ENCODE results near the gene NPY1R. TPM values are rescaled to one million over a fixed set of nuclear protein-coding genes. Genes with fewer than 3 reads are reported as not detected.

The NPY1R gene
- total RNA-seq: 10 to 100 TPM; 29.7 to 88.7 (median 48.8) TPM

DNA sequence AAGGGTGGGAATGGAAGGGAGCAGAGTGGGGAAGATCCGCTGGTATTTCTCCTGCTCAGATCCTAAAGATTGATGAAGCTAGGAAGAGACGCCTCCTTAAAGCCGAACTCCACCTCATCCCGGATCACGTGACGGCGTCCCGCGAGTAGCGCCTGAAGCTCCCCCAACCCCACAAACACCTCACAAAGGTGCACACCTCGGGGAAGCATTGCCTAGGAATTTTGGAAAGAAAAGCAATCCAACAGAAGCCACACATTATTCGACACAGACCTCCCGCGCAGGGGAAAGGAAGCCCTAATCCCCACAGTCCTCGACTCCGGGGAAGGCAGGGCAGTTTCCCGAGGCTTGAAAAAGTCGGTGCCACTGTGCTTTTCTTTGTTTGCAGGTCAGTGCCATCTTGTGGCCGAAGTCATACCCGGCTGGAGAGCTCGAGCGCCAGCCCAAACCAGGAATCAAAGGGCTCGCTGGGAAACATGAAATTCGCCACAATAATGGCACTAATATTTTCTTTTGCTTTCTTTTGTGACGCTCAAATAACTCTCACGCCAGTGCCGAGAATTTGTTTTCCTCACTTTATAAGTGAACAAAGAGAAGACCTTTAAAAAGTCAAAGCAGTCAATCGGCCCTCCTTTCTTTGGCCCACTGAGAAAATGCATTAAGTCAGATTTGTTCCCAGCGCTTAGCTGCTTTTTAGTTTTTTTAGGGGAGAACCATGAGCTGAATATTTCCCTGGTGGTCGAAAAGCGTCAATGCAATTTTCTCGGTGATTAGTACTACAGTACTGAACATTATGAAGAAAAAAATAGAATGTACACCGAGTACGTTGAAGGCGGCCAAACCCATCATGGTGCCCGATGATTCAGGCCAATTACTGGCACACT, at the start of gene NPY1R:
NPY1R (minus strand) TSS at position 71 of the 881 bp plus-strand sequence. CDS start 6,042 bp downstream, outside the sequence.
- TF ChIP-seq CTCF (IDR thresholded peaks at IDR 0.05; ENCODE audit: low read depth): no peak

- TF ChIP-seq CTCF (IDR thresholded peaks at IDR 0.05; ENCODE audit: low read depth): no peak
These were observed 48.3 kb upstream of the NPY1R start for GRCh38 chr4:163380703-163381102.

DNA sequence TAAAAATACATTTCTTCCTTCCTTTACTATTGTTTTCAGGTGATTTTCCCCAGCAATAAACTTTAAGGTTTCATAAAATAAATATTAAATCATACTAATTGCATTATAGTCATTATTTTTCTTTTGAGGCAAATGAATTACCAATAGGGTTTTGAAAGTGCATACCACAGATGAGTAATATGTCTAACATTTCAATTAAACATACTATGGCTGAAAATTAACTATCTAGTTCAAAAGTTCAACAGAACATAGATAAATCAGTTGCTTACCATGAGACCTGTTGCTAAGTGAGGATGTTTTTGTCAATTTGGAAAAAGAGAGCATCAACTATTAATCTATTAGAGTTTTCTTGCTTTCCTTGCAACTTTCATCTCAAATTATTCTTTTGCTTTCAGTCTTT, 46.3 kb upstream of the NPY1R start:
- no peak for TF ChIP-seq CTCF (IDR thresholded peaks at IDR 0.05; ENCODE audit: low read depth)

DNA sequence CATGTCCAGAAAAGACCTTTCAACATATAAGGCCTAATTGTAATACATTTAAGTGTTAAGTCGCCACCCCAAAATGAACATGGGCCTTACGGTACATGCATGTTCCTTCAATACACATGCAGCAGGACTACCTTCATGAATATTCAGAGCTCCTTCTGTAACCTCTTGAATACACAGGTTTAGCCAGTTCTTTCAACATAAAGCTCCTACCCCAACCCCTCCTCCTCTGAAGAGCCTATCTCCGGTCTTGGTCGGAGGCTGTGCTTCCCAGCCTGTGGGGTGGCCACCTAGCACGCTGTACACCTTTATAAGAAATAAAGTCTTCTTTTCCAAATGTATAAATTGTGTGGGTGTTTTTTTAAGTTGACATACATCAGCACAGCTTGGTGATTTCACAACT, 39.6 kb upstream of the NPY1R start:
- TF ChIP-seq CTCF (IDR thresholded peaks at IDR 0.05; ENCODE audit: low read depth): no peak

DNA sequence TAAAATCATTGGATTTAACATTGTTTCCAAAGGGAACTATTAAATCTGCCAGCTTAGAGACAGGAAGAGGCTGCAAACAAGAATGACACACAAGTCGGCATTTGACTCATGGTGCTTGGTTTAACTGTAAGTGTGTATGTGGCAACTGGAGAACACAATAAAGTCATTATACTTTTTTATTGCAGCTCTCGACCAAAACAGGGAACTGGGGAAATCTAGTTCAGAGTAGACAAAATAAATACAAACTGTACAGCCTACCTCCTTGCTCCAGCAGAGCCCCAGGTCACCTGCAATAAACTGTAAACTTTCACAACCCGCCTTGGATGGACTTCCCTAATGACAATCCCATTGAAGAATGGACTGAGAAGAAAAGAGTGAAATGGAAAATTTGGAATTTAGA, 35.3 kb upstream of the NPY1R start:
- TF ChIP-seq CTCF (IDR thresholded peaks at IDR 0.05; ENCODE audit: low read depth): no peak

DNA sequence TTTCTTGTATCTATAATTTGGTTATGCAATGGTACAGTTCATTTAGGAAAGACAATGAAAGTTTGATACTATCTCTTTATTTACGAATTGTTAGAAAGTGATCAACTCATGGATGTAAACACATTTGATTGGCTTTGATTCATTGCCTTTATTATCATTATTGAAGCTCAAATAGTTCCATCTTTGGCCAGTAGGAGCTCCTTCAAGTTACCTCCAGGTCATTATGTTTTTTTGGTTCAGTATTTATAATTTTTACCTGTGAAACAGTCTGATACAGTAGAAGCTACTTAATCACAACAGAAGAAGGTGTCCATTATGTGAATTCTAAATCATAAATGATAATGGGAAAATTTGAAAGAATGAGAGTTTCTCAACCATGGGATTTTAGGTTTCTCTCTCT, 23.7 kb upstream of the NPY1R start:
- no peak for TF ChIP-seq CTCF (IDR thresholded peaks at IDR 0.05; ENCODE audit: low read depth)

GRCh38 chr4:163353054-163353453, 20.7 kb upstream of the NPY1R start:
- no peak for TF ChIP-seq CTCF (IDR thresholded peaks at IDR 0.05; ENCODE audit: low read depth)

Data from subcutaneous adipose tissue (tissue), 4 donors.